HEK293T (cell line): ENCODE measurements around the gene GULP1.

Source experiments
- CTBP1 ChIP-seq: fragments of 450-650 bp; IDR thresholded peaks from 2 replicates; pipeline ENCODE4 v1.6.1; 2016; ENCODE audit warnings: borderline replicate concordance
- FOXA1 ChIP-seq: fragments of 450-650 bp; IDR thresholded peaks from 2 replicates; pipeline ENCODE4 v1.6.1; 2016; ENCODE audit warnings: mild to moderate bottlenecking
- FOXK2 ChIP-seq: fragments of 450-650 bp; IDR thresholded peaks from 2 replicates; pipeline ENCODE4 v1.6.1; 2016; ENCODE audit warnings: mild to moderate bottlenecking
- FOXM1 ChIP-seq: fragments of 450-650 bp; IDR thresholded peaks from 2 replicates; pipeline ENCODE4 v1.6.1; 2017; ENCODE audit warnings: mild to moderate bottlenecking, borderline replicate concordance
- HDGF ChIP-seq: fragments of 450-650 bp; IDR thresholded peaks from 2 replicates; pipeline ENCODE4 v1.6.1; 2017; ENCODE audit warnings: antibody characterized with exemption, borderline replicate concordance
- LEF1 ChIP-seq: fragments of 450-650 bp; IDR thresholded peaks from 2 replicates; pipeline ENCODE4 v1.6.1; 2017; ENCODE audit warnings: mild to moderate bottlenecking, borderline replicate concordance
- NFRKB ChIP-seq: fragments of 450-650 bp; IDR thresholded peaks from 2 replicates; pipeline ENCODE4 v1.6.1; 2016; ENCODE audit warnings: mild to moderate bottlenecking, moderate library complexity
- TARDBP ChIP-seq: fragments of 450-650 bp; IDR thresholded peaks from 2 replicates; pipeline ENCODE4 v1.6.1; 2016
- ZNF384 ChIP-seq: fragments of 450-650 bp; IDR thresholded peaks from 2 replicates; pipeline ENCODE4 v1.6.1; 2016

- TF ChIP-seq TARDBP (no peak), FOXM1 (no peak), ZNF384 (no peak), FOXA1 (no peak), FOXK2 (no peak), HDGF (no peak), CTBP1 (no peak), LEF1 (no peak), NFRKB (no peak)
These were observed 103.3 kb downstream of the GULP1 start for GRCh38 chr2:188394931-188395472.
